IMR-90 (cell line): ENCODE data around the gene CPT1A. TPM values are rescaled to one million over a fixed set of nuclear protein-coding genes. Genes with fewer than 3 reads are reported as not detected.

Experiments
- ATAC-seq: fragments of 200-7000 bp; cut with Tn5 transposase; 2 replicates; pipeline ENCODE4 v1.9.1; 2020; ENCODE audit warnings: low read depth, mild to moderate bottlenecking, moderate library complexity
- BruUV-seq: library from RNA; stranded (reverse); fragments of 400-500 nt; replicated peaks from 2 replicates; lab custom pipeline; 2021; lab: Mats Ljungman, UMichigan
- CTCF ChIA-PET: fragments of 300-600 bp; formaldehyde crosslinking; extraction: SDS; loops from one replicate; lab custom pipeline; 2021; ENCODE audit warnings: antibody characterized with exemption; lab: Yijun Ruan, JAX
- POLR2A ChIA-PET: fragments of 300-600 bp; sonication (Branson Sonifier 250); formaldehyde crosslinking; loops from one replicate; lab custom pipeline; 2022; ENCODE audit warnings: antibody characterized with exemption; ENCODE audit not compliant: unreplicated experiment; lab: Charles Lee
- DNase-seq: peaks from one replicate; pipeline ENCODE4 v3.0.0; 2013
- H2AFZ ChIP-seq: replicated peaks from 2 replicates; pipeline ENCODE3; 2013; ENCODE audit warnings: low read length, mild to moderate bottlenecking; ENCODE audit not compliant: poor library complexity
- H2AK5ac ChIP-seq: 2 replicates; pipeline ENCODE4 v1.6.1; 2013; ENCODE audit warnings: low read depth, low read length, inconsistent platforms
- H2AK9ac ChIP-seq: replicated peaks from 2 replicates; pipeline ENCODE3; 2013; ENCODE audit warnings: mild to moderate bottlenecking, low read depth, low read length, moderate library complexity; ENCODE audit not compliant: poor library complexity
- H2BK120ac ChIP-seq: 2 replicates; pipeline ENCODE4 v1.6.1; 2013; ENCODE audit warnings: low read depth, low read length, inconsistent platforms
- H2BK15ac ChIP-seq: 3 replicates; pipeline ENCODE4 v1.6.1; 2013; ENCODE audit warnings: low read depth, low read length, inconsistent platforms
- H2BK20ac ChIP-seq: 2 replicates; pipeline ENCODE4 v1.6.1; 2013; ENCODE audit warnings: low read depth, mild to moderate bottlenecking, inconsistent platforms, low read length, moderate library complexity
- H2BK5ac ChIP-seq: 2 replicates; pipeline ENCODE4 v1.6.1; 2013; ENCODE audit warnings: mild to moderate bottlenecking, low read depth, low read length, inconsistent platforms; ENCODE audit not compliant: poor library complexity, severe bottlenecking
- H3K14ac ChIP-seq: replicated peaks from 2 replicates; pipeline ENCODE4 v1.6.1; 2013; ENCODE audit warnings: low read depth, low read length, inconsistent platforms
- H3K18ac ChIP-seq: 2 replicates; pipeline ENCODE4 v1.6.1; 2013; ENCODE audit warnings: low read depth, low read length, control low read depth
- H3K23ac ChIP-seq: 2 replicates; pipeline ENCODE4 v1.6.1; 2013; ENCODE audit warnings: low read depth, low read length, inconsistent platforms
- H3K27ac ChIP-seq: 2 replicates; pipeline ENCODE4 v1.5.1; 2013; ENCODE audit warnings: mild to moderate bottlenecking, control low read depth, low read length; ENCODE audit not compliant: insufficient read depth
- H3K27me3 ChIP-seq: 2 replicates; pipeline ENCODE4 v1.6.1; 2013; ENCODE audit warnings: low read length; ENCODE audit not compliant: control insufficient read depth, insufficient read depth
- H3K36me3 ChIP-seq: 2 replicates; pipeline ENCODE4 v1.6.1; 2013; ENCODE audit warnings: low read length, mixed read lengths; ENCODE audit not compliant: control insufficient read depth, insufficient read depth
- H3K4ac ChIP-seq: 2 replicates; pipeline ENCODE4 v1.6.1; 2013; ENCODE audit warnings: low read depth, low read length, inconsistent platforms
- H3K4me1 ChIP-seq: 2 replicates; pipeline ENCODE4 v1.6.1; 2013; ENCODE audit warnings: low read length, mixed read lengths; ENCODE audit not compliant: control insufficient read depth, insufficient read depth
- H3K4me2 ChIP-seq: 2 replicates; pipeline ENCODE4 v1.6.1; 2013; ENCODE audit warnings: low read depth, mild to moderate bottlenecking, control low read depth, low read length, moderate library complexity
- H3K4me3 ChIP-seq: 2 replicates; pipeline ENCODE4 v1.5.1; 2013; ENCODE audit warnings: low read depth, mild to moderate bottlenecking, control low read depth, low read length, moderate library complexity; ENCODE audit not compliant: insufficient read depth
- H3K56ac ChIP-seq: 2 replicates; pipeline ENCODE4 v1.6.1; 2013; ENCODE audit warnings: low read length, inconsistent platforms; ENCODE audit not compliant: insufficient read depth; ENCODE audit errors: extremely low read depth
- H3K79me1 ChIP-seq, 2 experiments: 2 replicates each; pipeline ENCODE4 v1.6.1; 2013; ENCODE audit warnings: low read length in 2 of 2, inconsistent platforms in 1 of 2, low read depth in 1 of 2
- H3K9ac ChIP-seq: 2 replicates; pipeline ENCODE4 v1.6.1; 2013; ENCODE audit warnings: low read depth, low read length, control low read depth
- H3K9me1 ChIP-seq: 2 replicates; pipeline ENCODE4 v1.6.1; 2013; ENCODE audit warnings: low read length, inconsistent platforms; ENCODE audit not compliant: insufficient read depth
- H3K9me3 ChIP-seq: 2 replicates; pipeline ENCODE4 v1.6.1; 2013; ENCODE audit warnings: low read length; ENCODE audit not compliant: control insufficient read depth, insufficient read depth
- H4K20me1 ChIP-seq: 2 replicates; pipeline ENCODE4 v1.6.1; 2013; ENCODE audit warnings: low read length, inconsistent platforms; ENCODE audit not compliant: insufficient read depth
- H4K5ac ChIP-seq: 2 replicates; pipeline ENCODE4 v1.6.1; 2013; ENCODE audit warnings: mild to moderate bottlenecking, low read depth, low read length, control low read depth
- H4K8ac ChIP-seq, 2 experiments: 2 replicates each; pipeline ENCODE4 v1.6.1; 2013; ENCODE audit warnings: low read depth in 2 of 2, low read length in 2 of 2, control low read depth in 1 of 2, inconsistent platforms in 1 of 2
- H4K91ac ChIP-seq: 2 replicates; pipeline ENCODE4 v1.6.1; 2013; ENCODE audit warnings: low read depth, low read length, inconsistent platforms; ENCODE audit not compliant: insufficient read depth
- BHLHE40 ChIP-seq: fragments of 150-350 bp; IDR thresholded peaks from 2 replicates; pipeline ENCODE4 v1.6.1; 2016; ENCODE audit warnings: mild to moderate bottlenecking, low read depth, low read length
- CEBPB ChIP-seq: IDR thresholded peaks from 2 replicates; pipeline ENCODE4 v1.6.1; 2012; ENCODE audit warnings: low read depth, low read length, improper control_type of control experiment
- CHD1 ChIP-seq: IDR thresholded peaks from 2 replicates; pipeline ENCODE4 v1.6.1; 2012; ENCODE audit warnings: low read depth, low read length, improper control_type of control experiment
- CTCF ChIP-seq: conservative IDR thresholded peaks from 2 replicates; pipeline ENCODE4 v1.5.1; 2012; ENCODE audit warnings: mild to moderate bottlenecking, low read depth, low read length, improper control_type of control experiment
- ELK1 ChIP-seq: fragments of 150-350 bp; IDR thresholded peaks from 2 replicates; pipeline ENCODE4 v1.6.1; 2016; ENCODE audit warnings: low read depth, mild to moderate bottlenecking, low read length, moderate library complexity, borderline replicate concordance
- FOS ChIP-seq: fragments of 150-350 bp; IDR thresholded peaks from 2 replicates; pipeline ENCODE4 v1.6.1; 2016; ENCODE audit warnings: low read depth, low read length
- MAFK ChIP-seq: IDR thresholded peaks from 2 replicates; pipeline ENCODE4 v1.6.1; 2012; ENCODE audit warnings: low read depth, low read length, improper control_type of control experiment
- MAZ ChIP-seq: IDR thresholded peaks from 2 replicates; pipeline ENCODE4 v1.6.1; 2012; ENCODE audit warnings: low read depth, mild to moderate bottlenecking, low read length, improper control_type of control experiment, moderate library complexity, borderline replicate concordance
- MXI1 ChIP-seq: IDR thresholded peaks from 2 replicates; pipeline ENCODE4 v1.6.1; 2012; ENCODE audit warnings: low read depth, mild to moderate bottlenecking, low read length, moderate library complexity, borderline replicate concordance
- NFE2L2 ChIP-seq: fragments of 150-350 bp; IDR thresholded peaks from 2 replicates; pipeline ENCODE4 v1.6.1; 2016; ENCODE audit warnings: low read depth, mild to moderate bottlenecking, low read length
- POLR2A ChIP-seq: IDR thresholded peaks from 2 replicates; pipeline ENCODE4 v1.6.1; 2012; ENCODE audit warnings: mild to moderate bottlenecking, low read depth, low read length
- RAD21 ChIP-seq: IDR thresholded peaks from 2 replicates; pipeline ENCODE4 v1.6.1; 2012; ENCODE audit warnings: low read length, improper control_type of control experiment
- RCOR1 ChIP-seq: IDR thresholded peaks from 2 replicates; pipeline ENCODE4 v1.6.1; 2012; ENCODE audit warnings: mild to moderate bottlenecking, low read length, improper control_type of control experiment; ENCODE audit not compliant: insufficient replicate concordance
- RFX5 ChIP-seq: IDR thresholded peaks from 2 replicates; pipeline ENCODE4 v1.8.0; 2012; ENCODE audit warnings: low read depth, mild to moderate bottlenecking, low read length, moderate library complexity
- SMC3 ChIP-seq: fragments of 150-350 bp; IDR thresholded peaks from 2 replicates; pipeline ENCODE4 v1.6.1; 2016; ENCODE audit warnings: low read depth, mild to moderate bottlenecking, antibody characterized with exemption, low read length, moderate library complexity
- WGBS, 2 experiments: methylation state at CpG; one replicate each; pipeline versions ENCODE4 v1.1.5 to v1.1.7; 2013; ENCODE audit warnings: missing lambda C conversion rate in 2 of 2; ENCODE audit not compliant: insufficient read length in 1 of 2; ENCODE audit errors: extremely low coverage in 2 of 2; 5-methylcytosine and 5-hydroxymethylcytosine counted together
- dilution Hi-C: fragments of 300-500 bp; cut with HindIII; formaldehyde crosslinking; loops from one replicate; pipeline ENCODE4 v1.14.3; 2018; ENCODE audit warnings: low sequenced_read_pairs; ENCODE audit not compliant: unreplicated experiment
- in situ Hi-C: fragments of 300-500 bp; cut with MboI; formaldehyde crosslinking; loops from 3 replicates; pipeline ENCODE4 v1.14.3; 2019; ENCODE audit warnings: low sequenced_read_pairs, inconsistent platforms, mixed read lengths
- intact Hi-C: fragments of 100-400 bp; cut with micrococcal nuclease; formaldehyde crosslinking; loops from 2 replicates; pipeline ENCODE4 v1.10.0; 2022
- polyA plus RNA-seq, 3 experiments: library from polyadenylated mRNA; depleted of rRNA; stranded (reverse); fragments of >200 nt; gene quantifications; 2 replicates each; pipeline ENCODE4 v1.2.3, GENCODE V29; 2012; ENCODE audit warnings: low replicate concordance in 1 of 3
- total RNA-seq: library from RNA; depleted of rRNA; stranded (reverse); fragments of >200 nt; gene quantifications from 2 replicates; pipeline ENCODE4 v1.2.3, GENCODE V29; 2012
- TF ChIP-seq, protein P1 (sequence below): fragments of 150-350 bp; IDR thresholded peaks from 2 replicates; pipeline ENCODE4 v1.6.1; 2017; ENCODE audit warnings: mild to moderate bottlenecking, antibody characterized with exemption, low read length, low read depth

CPT1A gene
- total and polyA plus RNA-seq, 2 of the 4 experiments (the other 2 are of a cell fraction), result 15.4 to 21.3 TPM

DNA sequence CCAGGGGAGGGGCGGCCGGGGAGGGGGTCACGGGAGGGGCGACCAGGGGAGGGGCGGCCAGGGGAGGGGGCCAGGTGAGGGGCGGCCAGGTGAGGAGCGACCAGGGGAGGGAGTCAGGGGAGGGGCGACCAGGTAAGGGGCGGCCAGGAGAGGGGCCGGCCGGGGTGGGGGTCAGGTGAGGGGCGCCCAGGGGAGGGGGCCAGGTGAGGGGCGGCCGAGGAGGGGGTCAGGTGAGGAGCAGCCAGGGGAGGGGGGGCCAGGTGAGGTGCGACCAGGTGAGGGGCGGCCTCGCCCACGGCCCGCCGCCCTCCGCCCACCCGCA, 90.8 kb downstream of the CPT1A start:
- no peaks in the 10 kb centered on the region for H3K27me3 ChIP-seq
- in situ Hi-C loops (no loop called here), dilution Hi-C loops (no loop called here), intact Hi-C loops (no loop called here)
- H2BK20ac ChIP-seq, result no peak overlapping the region
- ATAC-seq, result no peak
- TF ChIP-seq RAD21, result no peak
- no peak for TF ChIP-seq BHLHE40
- TF ChIP-seq ELK1, result no peak
- no peak for TF ChIP-seq MAZ
- TF ChIP-seq CHD1, result no peak
- TF ChIP-seq MAFK, result no peak
- TF ChIP-seq, protein P1, sequence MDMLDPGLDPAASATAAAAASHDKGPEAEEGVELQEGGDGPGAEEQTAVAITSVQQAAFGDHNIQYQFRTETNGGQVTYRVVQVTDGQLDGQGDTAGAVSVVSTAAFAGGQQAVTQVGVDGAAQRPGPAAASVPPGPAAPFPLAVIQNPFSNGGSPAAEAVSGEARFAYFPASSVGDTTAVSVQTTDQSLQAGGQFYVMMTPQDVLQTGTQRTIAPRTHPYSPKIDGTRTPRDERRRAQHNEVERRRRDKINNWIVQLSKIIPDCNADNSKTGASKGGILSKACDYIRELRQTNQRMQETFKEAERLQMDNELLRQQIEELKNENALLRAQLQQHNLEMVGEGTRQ, result no peak
- no peak for TF ChIP-seq CEBPB
- TF ChIP-seq MXI1, result no peak
- TF ChIP-seq SMC3, result no peak
- no peak for TF ChIP-seq RFX5
- TF ChIP-seq POLR2A, result no peak
- TF ChIP-seq RCOR1, result no peak
- TF ChIP-seq NFE2L2, result no peak
- TF ChIP-seq CTCF, result no peak
- no peak for TF ChIP-seq FOS
- H2BK15ac ChIP-seq, result no peak overlapping the region
- H4K8ac ChIP-seq, result no peak overlapping the region
- no peaks in the 10 kb centered on the region for H3K9me1 ChIP-seq
- H4K5ac ChIP-seq, result no peak overlapping the region
- H2BK120ac ChIP-seq, result no peak overlapping the region
- ChIA-PET POLR2A (no interaction called here), CTCF (no interaction called here)
- H3K14ac ChIP-seq, result no peak overlapping the region
- H3K4ac ChIP-seq, result no peak overlapping the region
- H3K27ac ChIP-seq, result no peak overlapping the region; the same call in 1 of the 2 replicates
- no peak overlapping the region for H3K18ac ChIP-seq
- peak overlapping the region; percentile 89 for H2AFZ ChIP-seq
- no peak overlapping the region for H2AK5ac ChIP-seq
- no peaks in the 10 kb centered on the region for H3K79me1 ChIP-seq
- peak overlapping the region; percentile 65 for H3K4me3 ChIP-seq
- no peak overlapping the region for H2AK9ac ChIP-seq
- no peak overlapping the region for H3K9ac ChIP-seq
- H4K91ac ChIP-seq, result 0 out of 2 replicates have a peak overlapping the region, but pooled peaks have one; percentile 37
- no peaks in the 10 kb centered on the region for H4K20me1 ChIP-seq
- BruUV-seq, result no TSS peak
- no peak overlapping the region for H2BK5ac ChIP-seq
- no peak overlapping the region for H3K23ac ChIP-seq
- H3K9me3 ChIP-seq, result no peaks in the 10 kb centered on the region
- WGBS, 2 experiments, result 0% methylated on average over 6 of the region's 22 CpGs; no CpG with 5 or more reads in 1 of the 2 experiments
- H3K4me1 ChIP-seq, result no peaks in the 10 kb centered on the region
- H3K36me3 ChIP-seq, result peaks cover 4% of the 10 kb centered on the region; the same call in 1 of the 2 replicates
- peak overlapping the region; percentile 74; the same call in 1 of the 2 replicates for H3K4me2 ChIP-seq
- H3K56ac ChIP-seq, result no peak overlapping the region
- DNase-seq, result no peak
